GM21447 (cell line): ENCODE measurements around the gene KSR1.
"Not testable (repeated sequence)": the region's sequence is repeated elsewhere in the genome, so short reads cannot be mapped to it uniquely, and the experiment has no call there.

Experiments used
- ATAC-seq: cut with Tn5 transposase; IDR thresholded peaks from one replicate; pipeline ENCODE4 v1.9.1; 2021; ENCODE audit not compliant: unreplicated experiment

The KSR1 gene

DNA sequence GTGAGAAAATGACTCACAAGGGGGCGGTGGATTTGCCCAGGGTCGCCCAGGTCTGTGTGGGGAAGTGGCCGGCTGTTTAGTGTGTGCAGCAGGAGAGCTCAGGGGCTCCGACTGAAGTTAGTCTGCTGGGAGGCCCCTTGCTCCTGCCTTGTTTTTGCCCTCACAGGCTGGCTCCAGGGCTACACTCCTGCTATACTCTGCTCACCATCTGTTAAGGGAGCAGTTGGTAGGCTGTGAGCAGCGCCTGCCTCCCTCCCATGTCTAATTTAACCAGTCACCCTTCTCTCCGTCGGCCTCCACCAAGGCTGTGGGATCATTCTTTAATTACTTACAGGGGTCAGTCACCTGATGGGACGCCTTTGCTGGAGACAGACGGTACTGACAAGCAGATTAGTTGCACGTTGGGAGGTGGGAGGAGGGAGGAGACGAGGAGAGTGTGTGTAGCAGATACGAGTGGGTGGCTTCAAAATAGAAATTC lies 35.5 kb downstream of the KSR1 start:
- no peak for ATAC-seq

DNA sequence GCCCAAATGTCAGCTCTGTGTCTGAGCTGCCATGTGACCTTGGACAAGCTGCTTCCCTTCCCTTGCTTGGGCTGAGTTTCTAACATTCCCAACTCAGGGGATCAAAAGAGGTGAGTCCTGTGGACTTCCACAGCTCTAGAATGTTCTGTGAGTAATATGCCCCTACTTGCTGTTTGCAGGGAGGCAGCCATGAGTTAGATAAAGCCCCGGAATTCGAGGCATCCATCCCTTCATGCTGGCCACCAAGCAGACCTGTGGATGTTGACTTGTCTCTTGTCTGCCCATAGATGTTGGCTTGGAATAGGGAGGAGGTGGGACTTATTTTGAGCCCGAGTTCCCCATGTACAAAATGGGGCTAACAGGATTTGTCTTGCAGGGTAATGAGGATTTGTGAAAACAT lies 36.2 kb downstream of the KSR1 start:
- no peak for ATAC-seq

DNA sequence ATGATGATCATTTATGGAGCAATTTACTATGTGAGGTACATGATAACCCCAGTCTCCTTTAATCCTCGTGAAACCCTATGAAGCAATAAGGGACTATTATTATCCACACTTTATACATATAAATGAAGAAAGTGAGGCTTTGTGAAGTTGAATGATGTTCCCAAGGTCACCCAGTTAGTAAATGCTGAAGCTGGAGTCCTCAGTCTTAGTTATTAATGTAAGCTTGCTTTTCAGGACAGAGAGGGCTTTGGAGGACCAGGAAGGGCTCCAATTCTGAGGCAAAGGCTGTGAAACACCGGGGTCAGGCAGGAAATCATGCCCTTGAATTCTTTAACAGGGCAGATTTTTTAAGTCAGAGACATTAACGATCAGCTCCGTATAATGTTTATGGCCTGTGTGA lies 36.8 kb downstream of the KSR1 start:
- ATAC-seq, result no peak

DNA sequence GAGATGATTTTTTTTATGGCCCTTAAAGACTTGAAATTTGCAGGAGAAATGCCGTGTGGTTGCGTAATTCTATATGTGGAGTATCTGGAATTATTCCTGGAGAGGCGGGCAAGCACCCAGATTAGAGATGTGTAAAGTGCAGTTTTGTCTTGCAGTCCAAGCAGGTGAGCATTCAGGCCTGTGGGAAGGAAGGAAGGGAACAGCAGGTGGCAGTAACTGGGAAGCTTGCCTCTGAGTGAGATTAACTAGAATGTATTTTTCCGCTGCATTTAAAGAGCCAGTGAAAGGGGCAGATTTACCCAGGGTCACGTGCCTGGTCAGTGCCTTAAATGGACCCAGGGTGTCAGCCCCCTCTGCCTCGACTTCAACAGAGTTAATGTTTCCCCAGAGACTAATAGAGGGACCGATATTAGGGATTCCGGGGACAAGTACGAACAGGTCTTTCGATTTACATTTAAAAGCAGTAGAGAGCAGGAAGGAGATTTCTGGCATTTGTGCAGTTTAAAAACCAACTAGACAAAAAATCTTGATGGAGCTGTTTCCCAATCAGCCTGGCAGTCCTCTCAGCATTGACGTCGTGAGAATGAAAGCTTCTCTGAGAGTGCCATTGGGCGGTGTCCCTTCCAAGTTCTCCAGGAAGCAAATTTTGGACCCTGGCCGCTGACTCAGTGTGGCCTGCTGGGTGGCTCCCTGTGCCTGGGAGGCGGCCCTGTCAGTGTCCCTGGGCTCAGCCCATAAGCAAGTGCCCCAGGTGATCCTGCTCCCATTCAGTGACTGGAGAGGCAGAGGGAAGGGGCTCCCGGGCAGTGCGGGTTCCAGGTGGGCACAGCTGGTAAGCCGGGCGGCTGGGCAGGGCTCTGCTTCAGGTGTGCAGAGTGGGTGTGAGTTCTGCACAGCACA lies 38.2 kb downstream of the KSR1 start:
- ATAC-seq, result no peak

DNA sequence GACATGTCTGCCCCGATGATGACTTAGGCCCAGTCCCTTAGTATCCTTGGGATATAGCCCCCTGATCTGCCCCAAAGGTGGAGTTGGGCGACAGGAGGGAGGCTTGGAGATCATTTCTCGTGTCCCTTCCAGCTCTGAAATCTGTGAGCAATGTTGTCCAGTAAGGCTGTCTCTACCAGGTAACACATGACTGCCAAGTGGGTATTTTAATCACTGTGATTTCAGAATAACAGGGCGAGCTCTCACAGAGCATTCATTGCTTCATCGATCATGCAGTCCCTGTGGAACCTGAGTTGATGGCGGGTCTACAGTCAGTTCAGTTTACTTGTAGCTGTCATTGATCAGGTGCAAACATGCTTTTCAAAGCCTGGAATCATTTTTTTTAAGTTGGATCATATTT lies 39.2 kb downstream of the KSR1 start:
- ATAC-seq, result peak; percentile 31

DNA sequence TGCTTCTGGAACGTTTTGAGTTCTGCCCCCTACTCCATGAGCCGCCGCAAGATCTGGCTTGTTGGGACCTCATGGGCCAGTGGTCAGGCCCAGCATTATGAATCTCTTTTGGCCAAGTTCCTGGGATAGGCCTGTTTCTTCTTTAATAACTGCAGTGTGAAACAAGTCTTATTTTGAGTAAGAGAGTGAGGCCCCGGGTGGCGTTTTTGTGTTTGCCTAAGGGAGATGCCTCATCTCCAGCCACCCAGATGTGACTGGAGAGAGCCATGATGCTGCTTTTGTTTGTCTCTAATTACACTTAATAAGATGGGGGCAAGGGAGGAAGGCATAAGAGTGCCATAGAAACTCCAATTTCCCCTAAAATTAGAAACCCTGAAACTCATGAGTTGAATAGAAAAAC lies 39.8 kb downstream of the KSR1 start:
- ATAC-seq, result peak; percentile 22

DNA sequence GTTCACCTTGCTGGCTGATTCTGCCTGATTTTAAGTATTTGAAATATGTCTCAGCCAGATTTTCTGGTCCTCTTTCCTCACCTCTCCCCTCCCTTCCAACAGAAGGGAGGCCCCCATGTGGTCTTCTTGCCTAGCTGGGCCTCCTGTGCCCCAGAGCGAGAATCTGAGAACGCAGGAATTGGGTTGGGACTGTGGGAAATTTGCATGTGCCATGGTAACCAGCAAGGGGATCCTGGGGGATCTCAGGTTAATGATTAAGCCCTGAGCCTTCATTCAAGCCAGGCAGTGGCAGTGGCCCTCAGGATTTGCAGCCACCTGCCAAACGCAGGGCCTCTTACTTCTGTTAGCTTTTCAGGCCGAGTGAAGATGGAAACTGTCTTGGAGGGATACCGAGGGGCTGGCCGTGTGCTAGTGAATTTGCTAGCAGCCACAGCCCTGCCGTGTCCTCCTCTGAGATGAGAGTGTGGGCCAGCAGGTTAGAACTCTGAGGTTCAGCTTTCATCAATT lies 40.2 kb downstream of the KSR1 start:
- peak; percentile 59 for ATAC-seq

DNA sequence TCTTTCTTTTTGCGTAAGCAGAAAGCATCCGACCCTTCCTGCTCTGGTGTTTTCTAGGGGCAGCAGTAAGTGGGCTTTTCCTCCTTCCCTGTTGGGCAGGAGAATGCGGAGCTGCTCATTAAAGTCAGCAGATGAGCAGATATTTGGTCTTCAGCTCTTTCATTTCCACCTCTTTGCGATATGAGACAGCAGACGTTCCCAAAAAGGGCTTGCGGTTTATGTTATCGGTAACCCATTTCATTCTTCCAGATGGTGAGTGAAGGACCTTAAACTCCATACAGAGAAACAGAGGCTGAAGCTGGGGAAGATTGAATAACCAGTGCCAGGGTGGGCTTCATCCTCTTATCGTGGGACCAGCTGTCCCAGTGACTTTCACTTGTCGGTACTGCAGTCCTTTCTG lies 40.7 kb downstream of the KSR1 start:
- ATAC-seq, result no peak

DNA sequence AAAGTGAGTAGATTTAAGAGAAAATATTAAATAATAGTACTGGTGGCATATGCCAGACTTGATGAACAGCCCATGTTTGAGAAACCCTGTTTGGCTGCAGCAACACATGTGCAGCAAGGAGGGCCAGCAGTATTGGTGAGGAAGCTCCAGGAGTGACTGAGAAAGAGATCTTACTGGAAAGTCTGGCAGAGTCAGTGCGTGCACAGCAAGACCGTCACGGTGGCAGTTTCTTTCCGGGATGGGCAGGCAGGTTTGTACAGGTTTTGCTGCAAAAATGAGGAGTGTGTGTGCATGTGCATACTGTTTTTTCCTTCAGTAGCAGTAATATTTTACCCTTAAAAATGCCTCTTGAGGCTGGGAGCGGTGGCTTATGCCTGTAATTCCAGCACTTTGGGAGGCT lies 41.4 kb downstream of the KSR1 start:
- ATAC-seq, result no peak

DNA sequence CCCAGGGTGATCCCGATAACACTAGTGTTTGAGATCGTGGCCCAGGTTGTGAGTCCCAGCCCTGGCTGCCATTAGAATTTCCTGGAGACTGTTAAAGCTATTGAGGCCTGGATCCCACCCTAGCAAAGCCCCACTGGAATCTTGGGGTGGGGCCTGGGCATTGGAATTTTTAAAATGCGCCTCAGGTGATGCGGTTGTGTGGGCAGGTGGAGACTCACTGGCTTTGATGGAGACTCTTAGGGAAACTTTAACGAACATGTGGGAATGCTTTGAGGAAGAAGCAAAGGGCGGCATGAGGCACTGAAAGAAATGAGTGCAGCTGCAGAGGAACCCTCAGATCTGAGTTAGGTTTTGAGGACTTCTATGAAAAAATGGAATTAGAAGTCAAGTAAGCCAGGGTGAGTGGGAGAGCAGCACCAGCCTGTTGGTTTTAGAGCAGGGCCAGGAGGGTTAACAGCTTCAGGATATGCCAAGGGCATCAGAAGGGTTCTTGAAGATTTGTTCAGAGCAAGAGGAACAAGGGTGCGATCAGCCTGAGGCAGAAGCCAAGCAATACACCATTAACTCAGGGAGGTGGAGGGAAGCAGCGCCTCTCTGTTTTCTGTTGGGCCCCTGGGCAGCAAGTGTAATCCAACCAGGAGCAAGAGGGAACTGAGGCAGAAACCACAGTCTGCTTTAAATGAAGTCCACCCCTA lies 42.5 kb downstream of the KSR1 start:
- ATAC-seq, result no peak

DNA sequence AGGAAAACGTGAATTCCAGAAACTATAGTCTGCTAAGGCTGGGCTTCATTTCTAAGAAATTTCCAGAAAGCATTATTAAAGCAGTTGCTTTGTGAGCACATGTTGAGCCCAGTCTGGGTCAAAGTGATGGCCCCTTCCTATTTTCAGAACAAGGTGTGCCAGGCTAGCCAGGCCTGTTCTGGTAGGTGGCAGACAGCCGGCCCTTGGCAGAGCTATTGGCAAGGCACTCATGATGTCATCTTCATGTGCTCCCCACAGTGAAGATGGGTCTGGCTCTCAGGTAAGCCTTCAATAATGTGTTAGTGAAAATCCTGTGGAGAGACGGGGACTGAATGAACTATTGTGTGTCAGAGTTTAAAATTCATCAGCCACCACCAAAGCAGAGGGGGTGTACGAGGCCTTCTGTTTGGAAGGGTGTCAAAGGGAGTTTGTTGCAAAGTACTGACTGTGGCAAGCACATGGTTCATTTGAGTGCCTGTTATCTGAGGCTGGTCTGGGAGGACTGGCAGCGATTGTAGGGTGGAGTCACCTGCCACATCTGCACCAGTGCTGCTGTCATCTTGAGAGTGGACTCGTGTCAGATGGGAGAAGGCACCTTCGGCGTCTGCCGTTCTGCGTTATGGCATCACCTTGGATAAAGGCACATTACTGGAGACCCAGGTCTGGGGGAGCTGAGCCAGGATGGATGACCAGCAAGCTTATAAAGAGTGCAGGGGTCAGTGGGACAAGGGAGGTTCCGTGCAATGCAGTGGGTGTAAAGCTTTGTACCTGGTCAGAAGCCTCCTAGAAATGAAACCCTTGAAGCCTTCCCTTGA lies 43.4 kb downstream of the KSR1 start:
- no peak for ATAC-seq

DNA sequence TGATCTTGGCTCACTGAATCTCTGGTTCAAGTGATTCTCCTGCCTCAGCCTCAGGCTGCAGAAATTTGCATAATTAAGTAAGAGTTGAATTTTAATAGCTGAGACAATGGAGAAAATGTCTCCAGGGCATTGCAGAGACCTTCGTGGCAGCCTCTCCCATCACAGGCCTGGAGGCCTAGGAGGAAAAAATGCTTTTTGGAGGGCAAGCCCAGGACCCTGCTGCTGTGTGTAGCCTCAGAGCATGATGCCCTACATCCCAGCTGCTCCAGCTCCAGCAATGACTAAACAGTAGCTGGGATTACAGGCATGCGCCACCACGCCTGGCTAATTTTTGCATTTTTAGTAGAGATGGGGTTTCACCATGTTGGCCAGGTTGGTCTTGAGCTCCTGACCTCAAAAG lies 45.1 kb downstream of the KSR1 start:
- ATAC-seq, result not testable (repeated sequence)

DNA sequence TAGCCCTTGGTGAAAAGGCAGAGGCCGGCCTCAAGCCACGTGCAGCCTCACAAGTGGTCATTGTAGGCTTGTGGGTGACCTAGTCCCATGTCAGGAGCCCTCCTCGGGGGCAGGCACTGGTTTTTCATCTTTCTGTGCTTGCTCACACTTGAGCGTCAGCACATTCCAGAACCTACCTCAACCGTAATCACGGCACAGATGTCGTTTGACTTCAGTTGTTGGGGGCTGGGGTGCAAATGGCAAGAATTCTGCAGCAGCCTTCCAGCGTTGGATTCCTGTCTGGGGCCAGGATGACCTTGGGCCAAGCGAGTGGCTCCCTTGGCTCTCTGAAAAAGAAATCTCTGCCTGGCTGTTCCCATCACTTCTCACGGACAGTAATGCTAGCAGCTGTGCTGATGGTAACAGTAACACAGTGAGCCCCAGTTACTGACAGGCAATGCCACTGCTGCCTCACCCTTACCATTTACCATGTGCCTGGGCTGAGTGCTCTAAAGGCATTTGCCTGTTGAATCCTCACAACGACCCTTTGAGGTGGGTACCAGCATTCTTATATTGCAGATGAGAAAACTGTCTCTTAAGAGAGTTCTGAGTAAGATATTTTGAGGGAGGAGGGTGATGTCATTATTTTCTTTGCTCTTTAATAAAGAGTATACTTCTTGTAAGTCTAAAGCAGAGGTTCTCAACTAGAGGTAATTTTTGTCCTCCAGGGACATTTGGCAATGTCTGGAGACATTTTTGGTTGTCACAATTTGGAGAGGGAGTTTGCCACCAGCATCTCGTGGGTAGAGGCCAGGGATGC lies 46.5 kb downstream of the KSR1 start:
- ATAC-seq, result no peak

DNA sequence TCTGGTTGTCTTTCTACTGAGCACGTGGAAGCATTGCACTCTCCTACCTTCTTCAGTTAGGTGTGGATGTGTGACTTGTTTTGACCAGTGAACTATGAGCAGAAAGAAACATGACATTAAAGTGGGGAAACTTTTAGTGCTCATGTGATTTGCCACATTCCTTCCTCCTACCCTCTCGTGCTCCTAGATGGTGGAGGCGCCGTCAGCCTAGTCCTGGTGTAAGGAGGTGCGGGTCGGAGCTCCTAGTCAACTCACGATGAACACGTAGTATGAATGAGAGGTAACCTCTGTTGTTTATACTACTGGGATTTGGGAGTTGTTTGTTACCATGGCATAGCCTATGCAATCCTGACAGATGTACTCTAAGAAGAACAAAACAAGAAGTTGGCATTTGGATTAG lies 47.4 kb downstream of the KSR1 start:
- ATAC-seq, result no peak

DNA sequence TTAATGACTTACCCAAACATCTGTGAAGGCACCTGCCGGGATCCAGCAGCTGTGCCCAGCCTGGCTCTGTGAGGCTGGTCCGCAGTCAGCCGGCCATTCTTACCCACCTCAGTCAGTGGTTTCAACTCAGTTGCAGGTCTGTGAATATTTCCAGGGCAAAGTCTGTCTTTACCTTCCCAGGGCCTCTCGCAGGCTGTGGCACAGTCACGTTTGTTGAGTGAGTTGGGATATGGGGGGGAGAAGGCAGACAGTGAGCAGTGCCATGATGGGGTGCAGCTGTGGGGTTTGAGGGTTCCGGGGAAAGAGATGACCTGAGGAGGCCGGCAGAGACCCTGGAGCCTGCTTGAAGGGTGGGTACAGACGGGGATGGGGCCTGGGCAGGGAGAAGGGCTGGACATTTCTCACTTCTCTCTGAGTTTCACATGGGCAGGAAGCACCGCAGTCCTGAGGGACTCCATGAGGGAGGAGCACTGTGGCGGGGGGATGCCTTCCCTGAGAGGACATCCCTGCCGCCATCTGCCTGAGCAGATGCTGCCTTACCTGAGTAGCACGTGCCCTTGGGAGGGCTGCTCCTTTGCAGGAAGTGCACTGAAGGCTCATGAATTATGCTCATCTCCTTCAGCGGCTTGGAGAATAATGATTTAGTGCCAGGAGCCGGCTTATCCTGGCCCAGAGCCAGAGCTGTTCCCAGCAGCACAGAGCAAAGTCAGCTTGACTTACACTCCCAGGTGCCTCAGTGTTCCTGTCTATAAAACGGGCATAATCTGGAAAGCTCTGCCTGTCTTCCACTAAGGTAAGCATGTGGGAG lies 48.1 kb downstream of the KSR1 start:
- ATAC-seq, result no peak

DNA sequence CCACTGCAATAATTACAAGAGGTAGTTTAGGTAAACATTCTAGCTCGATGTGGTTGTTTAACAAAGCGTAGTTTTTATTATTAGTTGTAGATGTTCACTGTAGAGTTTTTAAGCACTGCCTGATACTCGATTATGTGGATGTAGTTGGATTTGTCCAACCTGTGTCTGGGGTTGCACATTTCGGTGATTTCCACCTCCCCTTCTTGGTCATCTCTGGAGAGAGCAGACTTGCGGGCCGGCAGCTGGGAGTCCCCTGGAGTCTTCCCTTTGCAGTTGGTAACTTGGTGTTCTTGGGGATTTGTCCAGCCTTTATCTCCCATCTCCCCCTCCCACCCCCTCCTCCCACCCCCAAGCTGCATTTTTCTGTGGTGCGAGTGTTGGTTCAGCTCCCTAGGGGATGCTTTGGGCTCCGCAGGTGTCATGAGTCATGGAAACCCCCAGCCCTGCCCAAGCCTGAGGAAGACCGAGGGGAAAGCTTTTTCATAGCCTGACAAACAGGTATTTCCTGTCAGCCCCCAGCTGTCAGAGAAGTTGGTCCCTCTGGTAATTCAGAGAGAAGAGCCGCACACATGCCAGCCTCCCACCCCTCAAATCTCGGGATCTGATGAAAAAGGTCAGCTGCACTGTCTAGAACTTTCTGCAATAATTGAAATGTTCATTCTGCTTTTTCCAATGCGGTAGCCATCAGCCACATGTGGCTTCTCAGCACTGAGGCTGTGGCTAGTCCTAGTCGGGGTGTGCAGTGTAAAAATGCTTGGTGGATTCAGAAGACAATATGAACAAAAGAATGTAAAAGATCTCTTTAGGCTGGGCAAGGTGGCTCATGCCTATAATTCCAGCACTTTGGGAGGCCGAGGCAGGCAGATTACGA lies 50.3 kb downstream of the KSR1 start:
- ATAC-seq, result peak; percentile 72

DNA sequence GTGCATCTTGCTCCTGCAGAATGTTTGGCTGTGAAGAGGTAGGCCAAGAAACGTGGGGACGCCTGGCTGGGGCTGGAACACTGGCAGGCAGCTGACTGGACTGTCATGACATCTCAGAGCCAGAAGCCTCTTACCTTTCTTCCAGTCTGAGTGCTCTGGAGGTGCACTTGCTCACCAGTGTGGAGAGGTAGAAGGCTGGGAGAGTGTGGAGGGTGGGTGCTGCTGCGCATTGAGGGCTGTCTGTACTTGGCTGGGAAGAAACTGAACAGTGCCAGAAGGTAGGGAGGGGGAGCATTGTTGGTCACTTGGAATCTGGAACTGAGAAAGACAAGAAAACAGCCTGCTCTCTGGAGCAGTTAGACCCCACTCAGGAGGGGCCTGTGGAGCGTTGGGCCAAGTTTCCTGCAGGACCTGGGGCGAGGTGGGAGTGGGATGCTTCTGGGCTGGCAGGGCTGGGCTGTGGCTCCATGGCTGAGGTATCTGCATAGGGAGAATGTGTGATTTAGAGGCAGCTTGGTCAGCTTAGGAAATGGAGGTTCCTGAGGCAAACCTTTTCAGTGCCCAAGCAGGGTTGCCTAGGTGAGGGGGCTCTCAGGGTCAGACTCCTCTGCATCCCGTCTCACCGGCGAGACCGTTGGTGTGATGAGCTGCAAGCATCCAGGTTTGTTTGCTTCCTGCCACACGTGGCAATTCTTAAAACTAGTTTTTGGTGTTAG lies 55.1 kb downstream of the KSR1 start:
- ATAC-seq, result no peak

DNA sequence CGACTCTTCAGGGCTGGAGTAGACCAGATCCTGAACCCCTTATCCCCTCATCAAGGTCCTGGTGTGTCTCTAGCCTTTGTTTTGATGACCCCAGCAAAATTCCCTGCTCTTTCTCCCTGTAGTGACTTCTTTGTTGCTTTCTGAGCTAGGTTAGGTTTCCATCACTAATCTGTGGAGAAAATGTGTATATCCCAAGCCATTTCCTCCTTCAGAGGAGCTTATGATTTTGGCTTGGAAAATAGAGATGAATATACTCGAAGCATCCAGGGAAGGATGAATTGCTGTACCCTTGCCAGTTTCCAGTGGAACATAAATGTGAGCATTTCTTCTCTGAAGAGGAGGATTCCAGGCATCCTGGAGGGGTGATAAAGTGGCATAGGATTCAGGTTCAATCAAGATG lies 55.8 kb downstream of the KSR1 start:
- no peak for ATAC-seq
